Karpas-422 (cell line): Measurements from ENCODE around the gene FIBP. TPM values are rescaled to one million over a fixed set of nuclear protein-coding genes. Genes with fewer than 3 reads are reported as not detected.

Source experiments
- DNase-seq: peaks from one replicate; pipeline ENCODE4 v3.0.0-alpha.2; 2015
- H2AFZ ChIP-seq: fragments of 200-600 bp; sonication (generic); 2 replicates; pipeline ENCODE4 v1.6.1; 2014; ENCODE audit warnings: antibody characterized with exemption, low read length, mixed read lengths
- H3K27ac ChIP-seq: fragments of 200-600 bp; sonication (generic); 2 replicates; pipeline ENCODE4 v1.5.1; 2014; ENCODE audit warnings: mild to moderate bottlenecking, low read length, moderate library complexity
- H3K27me3 ChIP-seq: fragments of 200-600 bp; sonication (generic); 2 replicates; pipeline ENCODE4 v1.6.1; 2014; ENCODE audit warnings: low read length, mixed read lengths
- H3K36me3 ChIP-seq: fragments of 200-600 bp; sonication (generic); 2 replicates; pipeline ENCODE4 v1.6.1; 2014; ENCODE audit warnings: low read length, mixed read lengths; ENCODE audit not compliant: insufficient read depth
- H3K4me1 ChIP-seq: fragments of 200-600 bp; sonication (generic); 2 replicates; pipeline ENCODE4 v1.6.1; 2014; ENCODE audit warnings: mild to moderate bottlenecking, low read length, mixed read lengths
- H3K4me2 ChIP-seq: fragments of 200-600 bp; sonication (generic); 2 replicates; pipeline ENCODE4 v1.6.1; 2014; ENCODE audit warnings: low read length, low read depth, mild to moderate bottlenecking; ENCODE audit not compliant: poor library complexity, severe bottlenecking
- H3K4me3 ChIP-seq: fragments of 200-600 bp; sonication (generic); 2 replicates; pipeline ENCODE4 v1.5.1; 2014; ENCODE audit warnings: mild to moderate bottlenecking, antibody characterized with exemption, low read length, mixed read lengths
- H3K79me2 ChIP-seq: fragments of 200-600 bp; sonication (generic); 2 replicates; pipeline ENCODE4 v1.6.1; 2014; ENCODE audit warnings: mild to moderate bottlenecking, low read length, mixed read lengths
- H3K9ac ChIP-seq: fragments of 200-600 bp; sonication (generic); 2 replicates; pipeline ENCODE4 v1.6.0; 2014; ENCODE audit warnings: low read length
- H3K9me2 ChIP-seq: fragments of 200-600 bp; sonication (generic), shearing (Covaris generic); replicated peaks from 2 replicates; pipeline ENCODE4 v1.6.0; 2014; ENCODE audit warnings: mild to moderate bottlenecking, low read length, moderate library complexity; ENCODE audit not compliant: insufficient read depth
- H3K9me3 ChIP-seq: fragments of 300-700, 200-600 bp; sonication (generic); 2 replicates; pipeline ENCODE4 v1.6.1; 2014; ENCODE audit warnings: low read length, mixed read lengths
- H4K20me1 ChIP-seq: fragments of 200-600 bp; sonication (generic); 2 replicates; pipeline ENCODE4 v1.6.1; 2014; ENCODE audit warnings: mild to moderate bottlenecking, antibody characterized with exemption, low read length, low read depth; ENCODE audit not compliant: insufficient read depth
- total RNA-seq: library from RNA; depleted of rRNA; stranded (reverse); fragments of >200 nt; shearing (Covaris generic); gene quantifications from 2 replicates; pipeline ENCODE4 v1.2.3, GENCODE V29; 2014; ENCODE audit warnings: low replicate concordance

FIBP gene
- total RNA-seq, 1 experiment from 2014 or later = 207 TPM

- DNase-seq = no peak
- peaks cover 15% of the 10 kb centered on the region for H3K4me1 ChIP-seq
- H2AFZ ChIP-seq = peak within 1 kb of the TSS; percentile 98
- H3K36me3 ChIP-seq = no peaks in the 10 kb centered on the region
- no peaks in the 10 kb centered on the region for H3K9me3 ChIP-seq
- peak within 1 kb of the TSS; percentile 79 for H3K9ac ChIP-seq
- no peak within 1 kb of the TSS for H3K27ac ChIP-seq
- H3K79me2 ChIP-seq = no peaks in the 10 kb centered on the region
- H3K4me2 ChIP-seq = peak within 1 kb of the TSS; percentile 90
- H3K9me2 ChIP-seq = no peaks in the 10 kb centered on the region
- H4K20me1 ChIP-seq = peaks cover 10% of the 10 kb centered on the region
- no peaks in the 10 kb centered on the region for H3K27me3 ChIP-seq
- H3K4me3 ChIP-seq = peak within 1 kb of the TSS; percentile 63; the same call in 1 of the 2 replicates
Observed at GRCh38 chr11:65872586-65873317, 15.5 kb downstream of the FIBP start, which contains the start of gene EFEMP2. EFEMP2 (minus strand) TSS chr11:65872800; CDS start chr11:65872354, 446 bp downstream.

GRCh38 chr11:65871811-65872548, 16.3 kb downstream of the FIBP start:
- Histone ChIP-seq H2AFZ (no peak overlapping the region), H3K36me3 (no peaks in the 10 kb centered on the region; the same call in 1 of the 2 replicates), H3K4me2 (no peak overlapping the region), H3K9ac (no peak overlapping the region), H3K4me3 (no peak overlapping the region), H3K9me2 (no peaks in the 10 kb centered on the region), H4K20me1 (peaks cover 16% of the 10 kb centered on the region), H3K27me3 (no peaks in the 10 kb centered on the region), H3K79me2 (no peaks in the 10 kb centered on the region), H3K9me3 (no peaks in the 10 kb centered on the region), H3K27ac (no peak overlapping the region), H3K4me1 (peaks cover 18% of the 10 kb centered on the region)
- DNase-seq = no peak

- H3K27ac ChIP-seq = no peak overlapping the region
- H2AFZ ChIP-seq = no peak overlapping the region
- H3K4me1 ChIP-seq = peaks cover 18% of the 10 kb centered on the region
- no peaks in the 10 kb centered on the region for H3K9me2 ChIP-seq
- no peak for DNase-seq
- no peaks in the 10 kb centered on the region for H3K79me2 ChIP-seq
- H3K4me2 ChIP-seq = no peak overlapping the region
- H3K9me3 ChIP-seq = no peaks in the 10 kb centered on the region
- H3K27me3 ChIP-seq = no peaks in the 10 kb centered on the region
- H3K4me3 ChIP-seq = no peak overlapping the region
- no peak overlapping the region for H3K9ac ChIP-seq
- peaks cover 19% of the 10 kb centered on the region for H4K20me1 ChIP-seq
- no peaks in the 10 kb centered on the region; the same call in 1 of the 2 replicates for H3K36me3 ChIP-seq
Observed at GRCh38 chr11:65870706-65871681, 17.3 kb downstream of the FIBP start.

GRCh38 chr11:65870307-65870658, 18.0 kb downstream of the FIBP start:
- no peak overlapping the region for H3K9ac ChIP-seq
- H3K27ac ChIP-seq = no peak overlapping the region
- no peaks in the 10 kb centered on the region; the same call in 1 of the 2 replicates for H3K36me3 ChIP-seq
- H3K9me2 ChIP-seq = no peaks in the 10 kb centered on the region
- DNase-seq = no peak
- no peak overlapping the region for H3K4me2 ChIP-seq
- peaks cover 19% of the 10 kb centered on the region for H4K20me1 ChIP-seq
- H3K4me1 ChIP-seq = peaks cover 18% of the 10 kb centered on the region
- H2AFZ ChIP-seq = no peak overlapping the region
- no peaks in the 10 kb centered on the region for H3K27me3 ChIP-seq
- H3K79me2 ChIP-seq = no peaks in the 10 kb centered on the region
- H3K4me3 ChIP-seq = no peak overlapping the region
- H3K9me3 ChIP-seq = no peaks in the 10 kb centered on the region

- no peaks in the 10 kb centered on the region; the same call in 1 of the 2 replicates for H3K36me3 ChIP-seq
- H3K9me3 ChIP-seq = no peaks in the 10 kb centered on the region
- no peaks in the 10 kb centered on the region for H3K9me2 ChIP-seq
- no peak overlapping the region for H3K9ac ChIP-seq
- no peak overlapping the region for H3K4me3 ChIP-seq
- no peak overlapping the region for H2AFZ ChIP-seq
- H3K27me3 ChIP-seq = no peaks in the 10 kb centered on the region
- H3K4me1 ChIP-seq = peaks cover 18% of the 10 kb centered on the region
- H4K20me1 ChIP-seq = peaks cover 19% of the 10 kb centered on the region
- no peak overlapping the region for H3K4me2 ChIP-seq
- H3K79me2 ChIP-seq = no peaks in the 10 kb centered on the region
- H3K27ac ChIP-seq = no peak overlapping the region
- DNase-seq = peak; percentile 57
Observed at GRCh38 chr11:65869643-65870306, 18.5 kb downstream of the FIBP start.

- H3K4me3 ChIP-seq = no peak overlapping the region
- no peaks in the 10 kb centered on the region for H3K79me2 ChIP-seq
- no peak overlapping the region for H3K27ac ChIP-seq
- H3K4me2 ChIP-seq = no peak overlapping the region
- peaks cover 19% of the 10 kb centered on the region for H4K20me1 ChIP-seq
- no peak for DNase-seq
- H3K4me1 ChIP-seq = peaks cover 18% of the 10 kb centered on the region
- H3K36me3 ChIP-seq = peaks cover 4% of the 10 kb centered on the region; the same call in 1 of the 2 replicates
- H2AFZ ChIP-seq = no peak overlapping the region
- no peak overlapping the region for H3K9ac ChIP-seq
- no peaks in the 10 kb centered on the region for H3K27me3 ChIP-seq
- H3K9me3 ChIP-seq = no peaks in the 10 kb centered on the region
- no peaks in the 10 kb centered on the region for H3K9me2 ChIP-seq
Observed at GRCh38 chr11:65868907-65869306, 19.4 kb downstream of the FIBP start.

GRCh38 chr11:65868076-65868667, 20.1 kb downstream of the FIBP start:
- peaks cover 12% of the 10 kb centered on the region for H3K4me1 ChIP-seq

More at GRCh38 chr11:65868076-65868667, 20.1 kb downstream of the FIBP start:
- Histone ChIP-seq H3K9me2 (no peaks in the 10 kb centered on the region), H3K36me3 (peaks cover 4% of the 10 kb centered on the region; the same call in 1 of the 2 replicates), H3K4me2 (no peak overlapping the region), H3K27ac (no peak overlapping the region), H2AFZ (no peak overlapping the region), H4K20me1 (peaks cover 19% of the 10 kb centered on the region), H3K4me3 (no peak overlapping the region), H3K9ac (no peak overlapping the region), H3K27me3 (no peaks in the 10 kb centered on the region), H3K9me3 (no peaks in the 10 kb centered on the region), H3K79me2 (no peaks in the 10 kb centered on the region)
- DNase-seq = peak; percentile 71
